SK-N-SH (cell line): ENCODE measurements around the gene NTRK2.

ENCODE experiments used
- POLR2AphosphoS5 ChIP-seq: IDR thresholded peaks from 2 replicates; pipeline ENCODE4 v1.6.1; 2012; ENCODE audit warnings: low read depth, low read length
- TEAD4 ChIP-seq: IDR thresholded peaks from 2 replicates; pipeline ENCODE4 v1.4.0; 2012; ENCODE audit warnings: mild to moderate bottlenecking, borderline replicate concordance; ENCODE audit not compliant: insufficient read depth
- TF ChIP-seq, protein P1 (sequence below): fragments of 200-600 bp; sonication (generic); IDR thresholded peaks from 2 replicates; pipeline ENCODE4 v1.6.1; 2017; ENCODE audit warnings: antibody characterized with exemption, mild to moderate bottlenecking, moderate library complexity
- TF ChIP-seq, protein P2 (sequence below): IDR thresholded peaks from 2 replicates; pipeline ENCODE4 v1.6.1; 2012; ENCODE audit warnings: mild to moderate bottlenecking, low read depth, low read length, moderate library complexity

DNA sequence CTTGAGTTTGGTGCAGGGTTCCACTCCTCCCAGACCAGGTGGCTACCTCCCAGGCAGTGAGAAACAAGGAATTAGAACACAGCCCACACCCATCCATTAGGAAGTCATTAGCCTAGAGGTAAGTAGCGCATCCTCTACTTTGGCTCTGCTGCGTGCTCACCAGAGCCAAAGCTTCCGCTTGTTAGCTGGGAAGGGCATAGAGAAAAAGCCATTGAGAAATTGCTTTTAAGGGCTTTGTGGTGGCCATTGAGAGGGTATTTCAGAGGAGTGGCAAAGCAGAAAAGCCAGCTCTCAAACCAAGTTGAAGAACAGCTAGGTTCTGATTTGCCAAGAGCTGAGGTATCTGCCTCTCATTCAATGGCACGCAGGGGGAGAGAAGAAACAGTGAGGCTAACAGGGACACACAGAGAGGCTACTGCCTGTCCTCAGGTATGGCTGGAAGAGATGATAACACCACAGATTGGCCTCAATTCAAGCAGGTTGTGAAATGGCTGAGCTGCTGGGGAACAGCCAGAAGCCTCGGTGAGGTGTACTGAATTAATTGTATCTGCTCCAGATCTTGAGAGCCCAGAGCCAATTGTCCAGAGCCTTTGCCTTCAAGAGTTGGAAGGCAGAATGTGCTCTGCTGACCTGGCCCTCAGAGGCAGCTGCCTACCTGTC is 119.4 kb downstream of the NTRK2 start:
- TF ChIP-seq, protein P1, sequence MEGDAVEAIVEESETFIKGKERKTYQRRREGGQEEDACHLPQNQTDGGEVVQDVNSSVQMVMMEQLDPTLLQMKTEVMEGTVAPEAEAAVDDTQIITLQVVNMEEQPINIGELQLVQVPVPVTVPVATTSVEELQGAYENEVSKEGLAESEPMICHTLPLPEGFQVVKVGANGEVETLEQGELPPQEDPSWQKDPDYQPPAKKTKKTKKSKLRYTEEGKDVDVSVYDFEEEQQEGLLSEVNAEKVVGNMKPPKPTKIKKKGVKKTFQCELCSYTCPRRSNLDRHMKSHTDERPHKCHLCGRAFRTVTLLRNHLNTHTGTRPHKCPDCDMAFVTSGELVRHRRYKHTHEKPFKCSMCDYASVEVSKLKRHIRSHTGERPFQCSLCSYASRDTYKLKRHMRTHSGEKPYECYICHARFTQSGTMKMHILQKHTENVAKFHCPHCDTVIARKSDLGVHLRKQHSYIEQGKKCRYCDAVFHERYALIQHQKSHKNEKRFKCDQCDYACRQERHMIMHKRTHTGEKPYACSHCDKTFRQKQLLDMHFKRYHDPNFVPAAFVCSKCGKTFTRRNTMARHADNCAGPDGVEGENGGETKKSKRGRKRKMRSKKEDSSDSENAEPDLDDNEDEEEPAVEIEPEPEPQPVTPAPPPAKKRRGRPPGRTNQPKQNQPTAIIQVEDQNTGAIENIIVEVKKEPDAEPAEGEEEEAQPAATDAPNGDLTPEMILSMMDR = no peak
- TF ChIP-seq, protein P2, sequence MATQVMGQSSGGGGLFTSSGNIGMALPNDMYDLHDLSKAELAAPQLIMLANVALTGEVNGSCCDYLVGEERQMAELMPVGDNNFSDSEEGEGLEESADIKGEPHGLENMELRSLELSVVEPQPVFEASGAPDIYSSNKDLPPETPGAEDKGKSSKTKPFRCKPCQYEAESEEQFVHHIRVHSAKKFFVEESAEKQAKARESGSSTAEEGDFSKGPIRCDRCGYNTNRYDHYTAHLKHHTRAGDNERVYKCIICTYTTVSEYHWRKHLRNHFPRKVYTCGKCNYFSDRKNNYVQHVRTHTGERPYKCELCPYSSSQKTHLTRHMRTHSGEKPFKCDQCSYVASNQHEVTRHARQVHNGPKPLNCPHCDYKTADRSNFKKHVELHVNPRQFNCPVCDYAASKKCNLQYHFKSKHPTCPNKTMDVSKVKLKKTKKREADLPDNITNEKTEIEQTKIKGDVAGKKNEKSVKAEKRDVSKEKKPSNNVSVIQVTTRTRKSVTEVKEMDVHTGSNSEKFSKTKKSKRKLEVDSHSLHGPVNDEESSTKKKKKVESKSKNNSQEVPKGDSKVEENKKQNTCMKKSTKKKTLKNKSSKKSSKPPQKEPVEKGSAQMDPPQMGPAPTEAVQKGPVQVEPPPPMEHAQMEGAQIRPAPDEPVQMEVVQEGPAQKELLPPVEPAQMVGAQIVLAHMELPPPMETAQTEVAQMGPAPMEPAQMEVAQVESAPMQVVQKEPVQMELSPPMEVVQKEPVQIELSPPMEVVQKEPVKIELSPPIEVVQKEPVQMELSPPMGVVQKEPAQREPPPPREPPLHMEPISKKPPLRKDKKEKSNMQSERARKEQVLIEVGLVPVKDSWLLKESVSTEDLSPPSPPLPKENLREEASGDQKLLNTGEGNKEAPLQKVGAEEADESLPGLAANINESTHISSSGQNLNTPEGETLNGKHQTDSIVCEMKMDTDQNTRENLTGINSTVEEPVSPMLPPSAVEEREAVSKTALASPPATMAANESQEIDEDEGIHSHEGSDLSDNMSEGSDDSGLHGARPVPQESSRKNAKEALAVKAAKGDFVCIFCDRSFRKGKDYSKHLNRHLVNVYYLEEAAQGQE = no peak
- TF ChIP-seq POLR2AphosphoS5 = no peak
- no peak for TF ChIP-seq TEAD4
